PC-3 (cell line): ENCODE results near the gene GRIA1. TPM values are rescaled to one million over a fixed set of nuclear protein-coding genes. Genes with fewer than 3 reads are reported as not detected.

Source experiments
- ATAC-seq: fragments of 200-7000 bp; cut with Tn5 transposase; 2 replicates; pipeline ENCODE4 v1.9.1; 2020; ENCODE audit warnings: mild to moderate bottlenecking, moderate library complexity
- BruUV-seq: library from RNA; stranded (reverse); fragments of 400-500 nt; replicated peaks from 2 replicates; lab custom pipeline; 2021; lab: Mats Ljungman, UMichigan
- CTCF ChIA-PET: fragments of 300-600 bp; sonication (Branson Sonifier 250); formaldehyde crosslinking; loops from one replicate; lab custom pipeline; 2022; ENCODE audit warnings: antibody characterized with exemption; lab: Charles Lee
- POLR2A ChIA-PET: fragments of 300-600 bp; sonication (Branson Sonifier 250); formaldehyde crosslinking; loops from one replicate; lab custom pipeline; 2022; ENCODE audit warnings: antibody characterized with exemption; ENCODE audit not compliant: unreplicated experiment; lab: Charles Lee
- DNase-seq: peaks from one replicate; pipeline ENCODE4 v3.0.0-alpha.2; 2015
- H2AFZ ChIP-seq: fragments of 300-600 bp; sonication (generic); 2 replicates; pipeline ENCODE4 v1.6.0; 2016; ENCODE audit warnings: antibody characterized with exemption, low read length
- H3F3A ChIP-seq: fragments of 300-600 bp; sonication (generic); one replicate; pipeline ENCODE4 v1.6.0; 2017; ENCODE audit warnings: antibody characterized with exemption, low read length, control low read depth, mild to moderate bottlenecking; ENCODE audit not compliant: unreplicated experiment
- H3K27ac ChIP-seq: fragments of 300-600 bp; sonication (generic); 2 replicates; pipeline ENCODE4 v1.5.1; 2016; ENCODE audit warnings: mild to moderate bottlenecking, low read length
- H3K27me3 ChIP-seq: fragments of 300-600 bp; sonication (generic); 2 replicates; pipeline ENCODE4 v1.6.1; 2016; ENCODE audit warnings: low read length, mixed read lengths
- H3K36me3 ChIP-seq: fragments of 300-600 bp; sonication (generic); 2 replicates; pipeline ENCODE4 v1.6.1; 2016; ENCODE audit warnings: low read depth, mixed run types, low read length, mixed read lengths
- H3K4me1 ChIP-seq: fragments of 300-600 bp; sonication (generic); 2 replicates; pipeline ENCODE4 v1.5.1; 2016; ENCODE audit warnings: low read length; ENCODE audit not compliant: insufficient read depth
- H3K4me2 ChIP-seq: fragments of 300-600 bp; sonication (generic); 2 replicates; pipeline ENCODE4 v1.6.0; 2016; ENCODE audit warnings: low read length
- H3K4me3 ChIP-seq: fragments of 300-600 bp; sonication (generic); 2 replicates; pipeline ENCODE4 v1.5.1; 2016; ENCODE audit warnings: mild to moderate bottlenecking, low read length, mixed read lengths
- H3K79me2 ChIP-seq: fragments of 300-600 bp; sonication (generic); 2 replicates; pipeline ENCODE4 v1.6.1; 2017; ENCODE audit warnings: low read length, mixed read lengths
- H3K9ac ChIP-seq: fragments of 300-600 bp; sonication (generic); 2 replicates; pipeline ENCODE4 v1.6.0; 2016; ENCODE audit warnings: mild to moderate bottlenecking, low read length
- H3K9me2 ChIP-seq: fragments of 300-600 bp; sonication (generic); replicated peaks from 2 replicates; pipeline ENCODE4 v1.6.1; 2016; ENCODE audit warnings: mixed run types, low read length, mixed read lengths
- H3K9me3 ChIP-seq: fragments of 300-600 bp; sonication (generic); 2 replicates; pipeline ENCODE4 v1.6.1; 2016; ENCODE audit warnings: low read length, mixed read lengths
- H4K20me1 ChIP-seq: fragments of 300-600 bp; sonication (generic); 2 replicates; pipeline ENCODE4 v1.6.1; 2016; ENCODE audit warnings: low read length, mixed read lengths
- EZH2 ChIP-seq: fragments of 300-600 bp; sonication (generic); IDR thresholded peaks from one replicate; pipeline ENCODE4 v1.6.1; 2017; ENCODE audit warnings: antibody characterized with exemption, mild to moderate bottlenecking, low read length; ENCODE audit not compliant: unreplicated experiment
- EZH2phosphoT487 ChIP-seq: fragments of 300-600 bp; sonication (generic); IDR thresholded peaks from 2 replicates; pipeline ENCODE4 v1.6.1; 2018; ENCODE audit warnings: mild to moderate bottlenecking, antibody characterized with exemption, low read length, borderline replicate concordance
- intact Hi-C: fragments of 100-400 bp; cut with micrococcal nuclease; formaldehyde crosslinking; loops from 2 replicates; pipeline ENCODE4 v1.9.0; 2023
- total RNA-seq: library from RNA; depleted of rRNA; stranded (reverse); fragments of >200 nt; gene quantifications from 2 replicates; pipeline ENCODE4 v1.2.3, GENCODE V29; 2014
- TF ChIP-seq, protein P1 (sequence below): fragments of 300-600 bp; sonication (generic); conservative IDR thresholded peaks from 2 replicates; pipeline ENCODE4 v1.5.1; 2017; ENCODE audit warnings: antibody characterized with exemption, low read depth, mild to moderate bottlenecking, low read length

The GRIA1 gene
- total RNA-seq, 1 experiment from 2014 or later, result not detected

GRCh38 chr5:153751251-153751650 lies 260.8 kb downstream of the GRIA1 start:
- H3K4me1 ChIP-seq, result no peaks in the 10 kb centered on the region
- ChIA-PET POLR2A (no interaction called here), CTCF (no interaction called here)
- H3K4me3 ChIP-seq, result no peak overlapping the region
- no peaks in the 10 kb centered on the region for H3K36me3 ChIP-seq
- no peaks in the 10 kb centered on the region for H4K20me1 ChIP-seq
- no peak overlapping the region for H3K4me2 ChIP-seq
- DNase-seq, result no peak
- BruUV-seq, result no TSS peak
- TF ChIP-seq EZH2phosphoT487, result no peak
- H3K27me3 ChIP-seq, result no peaks in the 10 kb centered on the region; the same call in 1 of the 2 replicates
- no peak overlapping the region for H3K9ac ChIP-seq
- no peaks in the 10 kb centered on the region for H3K79me2 ChIP-seq
- no peaks in the 10 kb centered on the region for H3K9me2 ChIP-seq
- H3K27ac ChIP-seq, result no peak overlapping the region
- no peaks in the 10 kb centered on the region for H3K9me3 ChIP-seq
- intact Hi-C loops, result no loop called here
- no peak for ATAC-seq
- H3F3A ChIP-seq, result no peaks in the 10 kb centered on the region
- H2AFZ ChIP-seq, result no peak overlapping the region

DNA sequence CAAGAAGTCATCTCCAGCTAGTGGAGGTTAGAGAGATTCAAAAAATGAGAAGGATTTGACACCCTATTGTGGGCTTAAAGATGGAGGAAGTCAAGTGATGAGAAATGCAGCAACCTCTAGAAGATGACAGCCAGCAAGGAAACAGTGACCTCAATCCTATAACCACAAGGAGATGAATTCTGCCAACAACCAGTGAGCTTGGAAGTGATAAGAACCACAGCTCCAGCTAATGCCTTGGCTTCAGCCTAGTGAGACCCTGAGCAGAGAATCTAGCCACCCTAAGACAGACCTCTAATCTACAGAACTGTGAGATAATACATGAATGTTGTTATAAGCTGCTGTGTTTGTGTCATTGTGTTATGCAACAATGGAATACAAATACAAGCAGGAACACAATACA lies 262.4 kb downstream of the GRIA1 start:
- intact Hi-C loops, result no loop called here
- H3F3A ChIP-seq, result no peaks in the 10 kb centered on the region
- H3K9ac ChIP-seq, result no peak overlapping the region
- ChIA-PET POLR2A (no interaction called here), CTCF (no interaction called here)
- H3K27me3 ChIP-seq, result no peaks in the 10 kb centered on the region; the same call in 1 of the 2 replicates
- TF ChIP-seq, protein P1, sequence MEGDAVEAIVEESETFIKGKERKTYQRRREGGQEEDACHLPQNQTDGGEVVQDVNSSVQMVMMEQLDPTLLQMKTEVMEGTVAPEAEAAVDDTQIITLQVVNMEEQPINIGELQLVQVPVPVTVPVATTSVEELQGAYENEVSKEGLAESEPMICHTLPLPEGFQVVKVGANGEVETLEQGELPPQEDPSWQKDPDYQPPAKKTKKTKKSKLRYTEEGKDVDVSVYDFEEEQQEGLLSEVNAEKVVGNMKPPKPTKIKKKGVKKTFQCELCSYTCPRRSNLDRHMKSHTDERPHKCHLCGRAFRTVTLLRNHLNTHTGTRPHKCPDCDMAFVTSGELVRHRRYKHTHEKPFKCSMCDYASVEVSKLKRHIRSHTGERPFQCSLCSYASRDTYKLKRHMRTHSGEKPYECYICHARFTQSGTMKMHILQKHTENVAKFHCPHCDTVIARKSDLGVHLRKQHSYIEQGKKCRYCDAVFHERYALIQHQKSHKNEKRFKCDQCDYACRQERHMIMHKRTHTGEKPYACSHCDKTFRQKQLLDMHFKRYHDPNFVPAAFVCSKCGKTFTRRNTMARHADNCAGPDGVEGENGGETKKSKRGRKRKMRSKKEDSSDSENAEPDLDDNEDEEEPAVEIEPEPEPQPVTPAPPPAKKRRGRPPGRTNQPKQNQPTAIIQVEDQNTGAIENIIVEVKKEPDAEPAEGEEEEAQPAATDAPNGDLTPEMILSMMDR, result no peak
- TF ChIP-seq EZH2phosphoT487, result no peak
- no peak for TF ChIP-seq EZH2
- ATAC-seq (no peak), DNase-seq (no peak)
- no TSS peak for BruUV-seq
- no peaks in the 10 kb centered on the region for H3K9me2 ChIP-seq
- H3K4me1 ChIP-seq, result no peaks in the 10 kb centered on the region
- no peaks in the 10 kb centered on the region for H3K36me3 ChIP-seq
- H3K9me3 ChIP-seq, result no peaks in the 10 kb centered on the region
- H2AFZ ChIP-seq, result no peak overlapping the region
- H3K4me3 ChIP-seq, result no peak overlapping the region
- H3K79me2 ChIP-seq, result no peaks in the 10 kb centered on the region
- H4K20me1 ChIP-seq, result no peaks in the 10 kb centered on the region
- H3K27ac ChIP-seq, result no peak overlapping the region
- H3K4me2 ChIP-seq, result no peak overlapping the region

GRCh38 chr5:153753645-153754432 lies 263.4 kb downstream of the GRIA1 start:
- intact Hi-C loops, result no loop called here
- H3K79me2 ChIP-seq, result no peaks in the 10 kb centered on the region
- DNase-seq (peak; percentile 15), ATAC-seq (no peak)
- H3K36me3 ChIP-seq, result no peaks in the 10 kb centered on the region
- no peaks in the 10 kb centered on the region for H3K9me2 ChIP-seq
- H3K27ac ChIP-seq, result no peak overlapping the region
- ChIA-PET CTCF (no interaction called here), POLR2A (no interaction called here)
- H3K27me3 ChIP-seq, result no peaks in the 10 kb centered on the region; the same call in 1 of the 2 replicates
- BruUV-seq, result no TSS peak
- TF ChIP-seq EZH2phosphoT487 (no peak), EZH2 (no peak)
- TF ChIP-seq, protein P1, result no peak
- H3F3A ChIP-seq, result no peaks in the 10 kb centered on the region
- H2AFZ ChIP-seq, result no peak overlapping the region
- no peaks in the 10 kb centered on the region for H4K20me1 ChIP-seq
- H3K4me1 ChIP-seq, result no peaks in the 10 kb centered on the region
- no peaks in the 10 kb centered on the region for H3K9me3 ChIP-seq
- H3K4me3 ChIP-seq, result no peak overlapping the region
- no peak overlapping the region for H3K4me2 ChIP-seq
- no peak overlapping the region for H3K9ac ChIP-seq
